Fibroblast of pulmonary artery (primary cell): Measurements from ENCODE around the gene SPTAN1.
"Not testable (repeated sequence)": the region's sequence is repeated elsewhere in the genome, so short reads cannot be mapped to it uniquely, and the experiment has no call there.

Experiments
- DNase-seq: peaks from one replicate; pipeline ENCODE4 v3.0.0-alpha.2; 2010; ENCODE audit warnings: low read depth
- H3K4me3 ChIP-seq: replicated peaks from 2 replicates; pipeline ENCODE4 v1.5.1; 2011; ENCODE audit warnings: low read depth, mild to moderate bottlenecking, control low read depth, low read length, moderate library complexity
- CTCF ChIP-seq: IDR thresholded peaks from 2 replicates; pipeline ENCODE4 v1.5.1; 2011; ENCODE audit warnings: mild to moderate bottlenecking, control low read depth, low read length, inconsistent platforms; ENCODE audit errors: missing control alignments

The SPTAN1 gene

GRCh38 chr9:128656416-128657343 lies 104.3 kb downstream of the SPTAN1 start, which contains the start of gene DYNC2I2:
TSS of gene DYNC2I2 (minus strand) at chr9:128656847. CDS start at chr9:128656726, 121 bp downstream.
- peak; percentile 95 for DNase-seq
- no peak for TF ChIP-seq CTCF

GRCh38 chr9:128657344-128657704 lies 104.9 kb downstream of the SPTAN1 start:
- no peak for TF ChIP-seq CTCF
- H3K4me3 ChIP-seq, result no peak overlapping the region
- DNase-seq, result no peak

More at GRCh38 chr9:128656416-128657343, 104.3 kb downstream of the SPTAN1 start, which contains the start of gene DYNC2I2:
- peak within 1 kb of the TSS; percentile 63 for H3K4me3 ChIP-seq

- no peak for TF ChIP-seq CTCF
- H3K4me3 ChIP-seq, result no peak overlapping the region
- no peak for DNase-seq
Observed at GRCh38 chr9:128657796-128658195, 105.4 kb downstream of the SPTAN1 start.

GRCh38 chr9:128666481-128666941 lies 114.1 kb downstream of the SPTAN1 start:
- H3K4me3 ChIP-seq, result not testable (repeated sequence)
- DNase-seq, result peak; percentile 54

- no peak overlapping the region for H3K4me3 ChIP-seq
- TF ChIP-seq CTCF, result no peak
- no peak for DNase-seq
Observed at GRCh38 chr9:128669786-128670185, 117.4 kb downstream of the SPTAN1 start.

GRCh38 chr9:128675382-128675781 lies 123.0 kb downstream of the SPTAN1 start:
- H3K4me3 ChIP-seq, result no peak overlapping the region
- no peak for TF ChIP-seq CTCF
- DNase-seq, result no peak

- no peak for TF ChIP-seq CTCF
- no peak overlapping the region for H3K4me3 ChIP-seq
Observed at GRCh38 chr9:128677794-128678193, 125.4 kb downstream of the SPTAN1 start.

More at GRCh38 chr9:128677794-128678193, 125.4 kb downstream of the SPTAN1 start:
- DNase-seq, result no peak
